Endothelial cell (in vitro differentiated cells): ENCODE results near the gene POU2AF1. TPM values are rescaled to one million over a fixed set of nuclear protein-coding genes. Genes with fewer than 3 reads are reported as not detected.
"Not testable (repeated sequence)": the region's sequence is repeated elsewhere in the genome, so short reads cannot be mapped to it uniquely, and the experiment has no call there.

Experiments
- DNase-seq: peaks from one replicate; pipeline ENCODE4 v3.0.0; 2021; ENCODE audit warnings: low spot score
- H3K27ac Mint-ChIP-seq: one replicate; pipeline ENCODE4 v1.8.0; 2021; ENCODE audit warnings: mixed read lengths, inconsistent platforms; ENCODE audit not compliant: unreplicated experiment
- H3K27me3 Mint-ChIP-seq: one replicate; pipeline ENCODE4 v1.8.0; 2021; ENCODE audit warnings: mild to moderate bottlenecking, moderate library complexity, mixed read lengths, inconsistent platforms; ENCODE audit not compliant: unreplicated experiment
- H3K36me3 Mint-ChIP-seq: one replicate; pipeline ENCODE4 v1.8.0; 2021; ENCODE audit warnings: mild to moderate bottlenecking, low read depth, mixed read lengths, inconsistent platforms; ENCODE audit not compliant: unreplicated experiment
- H3K4me1 Mint-ChIP-seq: one replicate; pipeline ENCODE4 v1.8.0; 2021; ENCODE audit warnings: mild to moderate bottlenecking, mixed read lengths, inconsistent platforms; ENCODE audit not compliant: unreplicated experiment
- H3K4me3 Mint-ChIP-seq: one replicate; pipeline ENCODE4 v1.8.0; 2021; ENCODE audit warnings: mild to moderate bottlenecking, mixed read lengths, inconsistent platforms; ENCODE audit not compliant: unreplicated experiment
- H3K9me3 Mint-ChIP-seq: one replicate; pipeline ENCODE4 v1.8.0; 2021; ENCODE audit warnings: mixed read lengths, inconsistent platforms; ENCODE audit not compliant: unreplicated experiment
- total RNA-seq: library from RNA; stranded (reverse); fragmentation: NEBNext Ultra II Directional; extraction: Animal tissue kit (Norgen Biotek cat#: 25700); gene quantifications from one replicate; pipeline ENCODE4 v1.2.1, GENCODE V29; 2021; ENCODE audit not compliant: unreplicated experiment
- TF ChIP-seq, protein P1 (sequence below): fragments of 200-600 bp; sonication (generic); IDR thresholded peaks from one replicate; pipeline ENCODE4 v1.5.0; 2021; ENCODE audit warnings: antibody characterized with exemption; ENCODE audit not compliant: unreplicated experiment

POU2AF1 gene
- total RNA-seq, 1 donor from 2014 or later: not detected

DNA sequence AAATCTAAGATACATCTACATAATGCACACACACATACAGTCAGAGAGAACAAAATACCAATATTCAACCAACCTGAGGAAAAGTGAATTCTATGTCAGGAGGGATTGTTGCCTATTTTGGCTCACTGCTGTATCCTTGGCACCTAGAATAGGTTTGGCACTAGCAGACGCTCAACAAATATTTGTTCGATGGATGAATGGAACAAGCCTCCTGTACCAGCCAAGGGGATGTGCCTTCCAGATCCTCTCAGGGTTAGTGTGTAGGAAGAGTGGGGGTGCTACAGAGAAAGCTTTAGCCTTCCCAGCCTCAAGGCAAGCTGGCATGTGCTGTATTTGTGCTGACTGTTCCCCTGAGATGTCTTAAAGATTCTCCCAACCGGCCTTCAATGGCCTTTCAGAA, 23.3 kb upstream of the POU2AF1 start:
- no peak overlapping the region for H3K4me3 Mint-ChIP-seq
- no peaks in the 10 kb centered on the region for H3K4me1 Mint-ChIP-seq
- peaks cover 3% of the 10 kb centered on the region for H3K27me3 Mint-ChIP-seq
- no peak for DNase-seq
- TF ChIP-seq, protein P1, sequence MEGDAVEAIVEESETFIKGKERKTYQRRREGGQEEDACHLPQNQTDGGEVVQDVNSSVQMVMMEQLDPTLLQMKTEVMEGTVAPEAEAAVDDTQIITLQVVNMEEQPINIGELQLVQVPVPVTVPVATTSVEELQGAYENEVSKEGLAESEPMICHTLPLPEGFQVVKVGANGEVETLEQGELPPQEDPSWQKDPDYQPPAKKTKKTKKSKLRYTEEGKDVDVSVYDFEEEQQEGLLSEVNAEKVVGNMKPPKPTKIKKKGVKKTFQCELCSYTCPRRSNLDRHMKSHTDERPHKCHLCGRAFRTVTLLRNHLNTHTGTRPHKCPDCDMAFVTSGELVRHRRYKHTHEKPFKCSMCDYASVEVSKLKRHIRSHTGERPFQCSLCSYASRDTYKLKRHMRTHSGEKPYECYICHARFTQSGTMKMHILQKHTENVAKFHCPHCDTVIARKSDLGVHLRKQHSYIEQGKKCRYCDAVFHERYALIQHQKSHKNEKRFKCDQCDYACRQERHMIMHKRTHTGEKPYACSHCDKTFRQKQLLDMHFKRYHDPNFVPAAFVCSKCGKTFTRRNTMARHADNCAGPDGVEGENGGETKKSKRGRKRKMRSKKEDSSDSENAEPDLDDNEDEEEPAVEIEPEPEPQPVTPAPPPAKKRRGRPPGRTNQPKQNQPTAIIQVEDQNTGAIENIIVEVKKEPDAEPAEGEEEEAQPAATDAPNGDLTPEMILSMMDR: no peak
- H3K36me3 Mint-ChIP-seq: no peaks in the 10 kb centered on the region
- H3K27ac Mint-ChIP-seq: no peak overlapping the region
- H3K9me3 Mint-ChIP-seq: no peaks in the 10 kb centered on the region

DNA sequence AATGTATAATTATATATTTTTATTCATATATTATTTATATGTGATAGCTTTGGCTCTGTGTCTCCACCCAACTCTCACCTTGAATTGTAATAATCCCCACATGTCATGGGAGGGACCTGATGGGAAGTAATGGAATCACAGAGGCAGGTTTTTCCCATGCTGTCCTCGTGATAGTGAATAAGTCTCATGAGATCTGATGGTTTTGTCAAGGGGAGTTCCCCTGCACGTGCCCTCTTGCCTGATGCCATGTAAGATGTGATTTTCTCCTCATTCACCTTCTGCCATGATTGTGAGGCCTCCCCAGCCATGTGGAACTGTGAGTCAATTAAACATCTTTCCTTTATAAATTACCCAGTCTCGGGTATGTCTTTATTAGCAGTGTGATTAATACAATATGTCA, 22.9 kb upstream of the POU2AF1 start:
- H3K36me3 Mint-ChIP-seq, DNase-seq, H3K4me3 Mint-ChIP-seq, H3K27ac Mint-ChIP-seq, H3K9me3 Mint-ChIP-seq, H3K27me3 Mint-ChIP-seq, H3K4me1 Mint-ChIP-seq: not testable (repeated sequence)

DNA sequence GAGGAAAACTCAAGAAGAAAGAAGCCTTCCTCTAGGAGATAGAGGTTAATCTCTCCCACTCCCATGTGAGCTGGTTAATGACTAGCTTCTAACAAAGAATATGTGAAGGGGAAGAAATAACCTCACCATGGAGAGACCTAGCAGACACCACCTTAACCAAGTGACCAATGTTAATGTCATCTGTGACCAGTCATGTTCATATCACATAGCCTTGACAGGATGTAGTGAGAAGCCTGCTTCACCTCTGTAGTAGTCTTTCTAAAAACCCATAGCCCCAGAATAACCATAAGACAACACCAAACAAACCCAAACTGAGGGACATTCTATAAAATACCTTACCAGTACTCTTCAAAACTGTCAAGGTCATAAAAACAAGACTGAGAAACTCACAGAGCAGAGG, 21.5 kb upstream of the POU2AF1 start:
- Mint-ChIP-seq H3K27me3 (peaks cover 6% of the 10 kb centered on the region), H3K27ac (no peak overlapping the region), H3K4me1 (no peaks in the 10 kb centered on the region), H3K36me3 (no peaks in the 10 kb centered on the region), H3K4me3 (no peak overlapping the region), H3K9me3 (no peaks in the 10 kb centered on the region)
- TF ChIP-seq, protein P1: no peak
- no peak for DNase-seq

DNA sequence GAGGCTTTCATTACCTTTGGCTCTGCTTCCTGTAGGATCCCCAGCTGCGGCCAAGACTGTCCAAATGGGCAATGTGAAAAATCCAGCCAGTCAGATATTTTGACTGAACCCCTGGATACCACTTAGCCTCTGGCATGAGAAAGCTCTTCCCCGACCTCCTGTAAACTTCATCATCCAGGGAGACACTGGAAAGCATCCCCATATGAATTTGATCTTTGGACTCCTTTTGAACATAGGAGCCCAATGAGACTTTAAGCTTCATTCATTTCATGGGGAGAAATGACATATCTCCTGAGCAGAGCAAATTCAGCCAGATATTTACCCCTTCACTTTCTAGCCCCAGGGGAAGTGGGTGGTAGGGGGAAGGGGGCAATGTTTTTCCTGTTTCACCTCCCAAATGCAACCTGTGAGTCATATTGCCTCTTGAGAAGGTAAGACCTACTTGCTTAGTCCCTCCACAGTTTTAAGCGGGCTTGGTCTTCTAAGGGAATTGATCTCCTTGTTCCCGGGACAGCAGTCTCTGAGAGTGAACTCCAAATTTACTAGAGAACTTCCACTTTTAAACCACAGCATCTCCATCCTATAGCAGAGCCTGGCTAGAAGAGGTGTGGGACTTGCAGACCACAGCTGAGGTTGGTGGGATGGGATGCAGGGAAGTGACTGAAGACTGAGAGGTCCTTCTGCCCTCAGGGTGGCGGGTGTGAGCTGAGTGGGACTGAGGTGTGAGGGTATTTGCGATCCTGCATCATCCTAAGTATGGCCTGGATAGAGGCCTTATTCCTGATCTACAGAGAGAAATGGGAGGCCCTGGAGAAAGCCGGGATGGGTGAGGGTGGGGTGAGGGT, 20.3 kb upstream of the POU2AF1 start:
- no peak overlapping the region for H3K4me3 Mint-ChIP-seq
- H3K36me3 Mint-ChIP-seq: no peaks in the 10 kb centered on the region
- H3K27ac Mint-ChIP-seq: no peak overlapping the region
- TF ChIP-seq, protein P1: no peak
- H3K27me3 Mint-ChIP-seq: peaks cover 6% of the 10 kb centered on the region
- DNase-seq: no peak
- no peaks in the 10 kb centered on the region for H3K9me3 Mint-ChIP-seq
- no peaks in the 10 kb centered on the region for H3K4me1 Mint-ChIP-seq

DNA sequence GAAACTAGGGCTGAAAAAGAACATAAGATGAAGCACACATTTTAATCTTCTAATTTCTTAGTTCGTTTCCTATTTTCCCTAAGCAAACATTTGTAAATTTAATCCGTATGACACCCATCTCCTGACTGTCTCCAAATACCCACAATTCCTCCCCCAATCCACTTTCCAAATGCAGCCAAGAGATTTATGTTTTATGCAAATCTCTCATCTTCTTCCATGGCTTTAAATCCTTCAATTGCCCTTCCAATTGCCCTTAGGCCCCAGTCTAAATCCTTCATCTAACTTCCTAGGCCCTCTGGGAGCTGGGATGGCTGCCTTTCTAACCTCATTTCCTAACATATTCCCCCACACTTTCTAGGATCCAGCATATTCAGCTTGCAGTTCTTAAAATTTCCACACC, 18.0 kb upstream of the POU2AF1 start:
- H3K4me3 Mint-ChIP-seq: no peak overlapping the region
- H3K36me3 Mint-ChIP-seq: no peaks in the 10 kb centered on the region
- TF ChIP-seq, protein P1: no peak
- H3K9me3 Mint-ChIP-seq: no peaks in the 10 kb centered on the region
- DNase-seq: no peak
- H3K4me1 Mint-ChIP-seq: no peaks in the 10 kb centered on the region
- no peak overlapping the region for H3K27ac Mint-ChIP-seq
- H3K27me3 Mint-ChIP-seq: peaks cover 3% of the 10 kb centered on the region
